B cell (primary cell): ENCODE measurements around the gene PLCG2.

Experiments used
- CTCF ChIP-seq: fragments of 200-600 bp; IDR thresholded peaks from one replicate; pipeline ENCODE4 v1.8.0; 2022; ENCODE audit warnings: antibody characterized with exemption, mild to moderate bottlenecking
- EZH2 ChIP-seq: IDR thresholded peaks from 2 replicates; pipeline ENCODE4 v1.6.1; 2012; ENCODE audit warnings: borderline replicate concordance, low read depth, mild to moderate bottlenecking, moderate library complexity, low read length; ENCODE audit not compliant: insufficient read depth, poor library complexity, severe bottlenecking

- TF ChIP-seq CTCF (no peak), EZH2 (no peak)
Measured at GRCh38 chr16:81932668-81933067, 153.6 kb downstream of the PLCG2 start.
